Smooth muscle cell of the umbilical artery (primary cell): ENCODE results near the gene PCP2. TPM values are rescaled to one million over a fixed set of nuclear protein-coding genes. Genes with fewer than 3 reads are reported as not detected.

Source experiments
- total RNA-seq: library from RNA; depleted of rRNA; stranded (reverse); fragments of >200 nt; gene quantifications from 2 replicates; pipeline ENCODE4 v1.2.3, GENCODE V29; 2014

PCP2 gene
- not detected in 2 replicates for total RNA-seq

GRCh38 chr19:7633698-7634097 is at the start of gene PCP2:
Gene PCP2, minus strand, starts transcription at chr19:7633719. Its CDS starts 262 bp downstream, at chr19:7633457.

GRCh38 chr19:7680606-7681339 is 47.3 kb upstream of the PCP2 start, which contains the start of gene TRAPPC5:
Gene TRAPPC5, plus strand, starts transcription at chr19:7680833. Its CDS starts 1,421 bp downstream, at chr19:7682254.

GRCh38 chr19:7676854-7677253 is 43.3 kb upstream of the PCP2 start, which contains the start of gene MCEMP1:
Gene MCEMP1, plus strand, starts transcription at chr19:7677090. Its CDS starts 31 bp downstream, at chr19:7677121.

GRCh38 chr19:7668842-7669241 is 35.3 kb upstream of the PCP2 start, which contains the start of gene RETN:
Gene RETN, plus strand, starts transcription at chr19:7669049. Its CDS starts 278 bp downstream, at chr19:7669327.

GRCh38 chr19:7636691-7637373 is 3.3 kb upstream of the PCP2 start, which contains the start of gene STXBP2:
Gene STXBP2, plus strand, starts transcription at chr19:7637110. Its CDS starts 40 bp downstream, at chr19:7637150.

GRCh38 chr19:7629347-7630054 is 4.0 kb downstream of the PCP2 start, which contains the start of the genes PET100 and XAB2:
Gene PET100, plus strand, starts transcription at chr19:7629793. Its CDS starts 41 bp downstream, at chr19:7629834.
Gene XAB2, minus strand, starts transcription at chr19:7629545. Its CDS starts 18 bp downstream, at chr19:7629527.

GRCh38 chr19:7595466-7596133 is 37.9 kb downstream of the PCP2 start, which contains the start of gene CAMSAP3:
Gene CAMSAP3, plus strand, starts transcription at chr19:7595863. Its CDS starts 140 bp downstream, at chr19:7596003.

Other genes starting within 250 kb of the PCP2 start
- 1.5 and 3.3 TPM in 2 replicates for gene PEX11G, start 144.7 kb downstream of the PCP2 start, total RNA-seq
- gene ZNF358, start 117.6 kb downstream of the PCP2 start, total RNA-seq: 11.9 and 21.5 TPM in 2 replicates
- 4.3 and 5.6 TPM in 2 replicates for gene MCOLN1, start 111.1 kb downstream of the PCP2 start, total RNA-seq
- 83.7 and 132 TPM in 2 replicates for gene PNPLA6, start 98.0 kb downstream of the PCP2 start, total RNA-seq
- gene CAMSAP3, start 37.9 kb downstream of the PCP2 start, total RNA-seq: not detected in 2 replicates
- gene XAB2, start 4.2 kb downstream of the PCP2 start, total RNA-seq: 25.2 and 46.3 TPM in 2 replicates
- 7.5 and 8.6 TPM in 2 replicates for gene PET100, start 3.9 kb downstream of the PCP2 start, total RNA-seq
- gene STXBP2, start 3.4 kb upstream of the PCP2 start, total RNA-seq: 7.7 and 18.5 TPM in 2 replicates
- not detected in 2 replicates for gene RETN, start 35.3 kb upstream of the PCP2 start, total RNA-seq
- not detected in 2 replicates for gene MCEMP1, start 43.4 kb upstream of the PCP2 start, total RNA-seq
- 52.3 and 56.1 TPM in 2 replicates for gene TRAPPC5, start 47.1 kb upstream of the PCP2 start, total RNA-seq
- gene FCER2, start 68.4 kb upstream of the PCP2 start, total RNA-seq: not detected in 2 replicates
- not detected in 2 replicates for gene CLEC4G, start 98.4 kb upstream of the PCP2 start, total RNA-seq
- gene CD209, start 113.8 kb upstream of the PCP2 start, total RNA-seq: not detected in 2 replicates
- gene CLEC4M, start 129.5 kb upstream of the PCP2 start, total RNA-seq: not detected in 2 replicates
- 19.0 and 25.4 TPM in 2 replicates for gene EVI5L, start 196.5 kb upstream of the PCP2 start, total RNA-seq
- gene PRR36, start 240.7 kb upstream of the PCP2 start, total RNA-seq: 0.09 TPM in 1 of 2 replicates, not detected in the other